GM18870 (cell line): Measurements from ENCODE around the gene ATP8A2.

ENCODE experiments used
- ATAC-seq: cut with Tn5 transposase; IDR thresholded peaks from one replicate; pipeline ENCODE4 v1.9.1; 2021; ENCODE audit warnings: moderate library complexity; ENCODE audit not compliant: unreplicated experiment

Gene ATP8A2

DNA sequence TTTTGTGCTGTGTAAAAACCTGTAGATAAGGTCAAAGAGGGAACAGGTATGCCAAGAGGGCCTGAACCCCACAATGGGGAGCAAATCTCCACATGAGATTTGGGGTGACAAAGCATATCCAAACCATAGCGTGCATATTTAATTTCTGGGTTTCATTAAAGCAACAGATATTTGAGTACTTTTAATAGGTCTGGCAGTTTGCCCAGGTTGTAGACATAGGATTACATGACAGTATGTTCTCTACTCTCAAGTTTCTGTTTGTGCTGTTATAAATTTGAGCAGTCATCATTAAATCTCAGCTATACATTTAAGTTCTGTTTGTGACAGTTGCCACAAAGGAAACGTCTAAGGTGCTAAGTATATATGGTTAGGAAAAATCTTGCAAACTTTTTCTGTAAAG lies 236.4 kb downstream of the ATP8A2 start:
- no peak for ATAC-seq

DNA sequence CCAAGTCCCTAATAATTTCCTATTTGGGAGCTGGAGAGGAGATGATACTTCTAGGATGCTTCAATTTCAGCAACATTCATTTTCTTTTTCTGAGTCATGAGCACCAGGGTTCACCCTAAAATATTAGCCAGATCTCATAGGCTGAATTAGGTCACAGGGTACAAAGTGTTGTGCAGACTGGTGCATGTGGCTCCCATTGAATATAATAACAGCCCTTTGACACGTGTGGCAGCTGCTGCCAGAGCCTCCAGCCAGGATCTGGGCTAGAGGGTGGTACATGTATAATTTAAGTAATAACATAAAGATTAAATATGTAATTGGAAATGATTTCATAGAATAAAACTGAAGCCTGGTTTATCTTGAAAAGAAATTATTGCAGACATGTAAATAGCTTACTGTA lies 244.9 kb downstream of the ATP8A2 start:
- no peak for ATAC-seq

DNA sequence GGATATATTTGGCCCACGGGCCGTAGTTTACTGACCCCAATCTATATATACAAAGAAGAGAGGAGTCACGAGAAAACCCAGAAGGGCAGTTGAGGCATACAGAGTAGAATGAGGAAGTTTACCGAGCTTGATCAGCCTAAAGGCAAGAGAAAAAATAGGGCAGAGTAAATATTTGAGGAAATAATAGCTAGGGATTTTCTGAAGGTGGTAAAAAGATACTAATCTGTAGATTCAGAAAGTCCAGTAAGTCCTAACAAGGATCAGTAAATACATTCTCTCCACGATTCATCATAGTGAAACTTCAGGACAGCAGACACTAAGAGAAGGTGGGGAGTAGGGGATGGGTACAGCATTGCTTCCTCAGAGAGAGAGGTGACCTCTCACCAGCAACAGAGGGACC lies 248.1 kb downstream of the ATP8A2 start:
- ATAC-seq, result no peak

DNA sequence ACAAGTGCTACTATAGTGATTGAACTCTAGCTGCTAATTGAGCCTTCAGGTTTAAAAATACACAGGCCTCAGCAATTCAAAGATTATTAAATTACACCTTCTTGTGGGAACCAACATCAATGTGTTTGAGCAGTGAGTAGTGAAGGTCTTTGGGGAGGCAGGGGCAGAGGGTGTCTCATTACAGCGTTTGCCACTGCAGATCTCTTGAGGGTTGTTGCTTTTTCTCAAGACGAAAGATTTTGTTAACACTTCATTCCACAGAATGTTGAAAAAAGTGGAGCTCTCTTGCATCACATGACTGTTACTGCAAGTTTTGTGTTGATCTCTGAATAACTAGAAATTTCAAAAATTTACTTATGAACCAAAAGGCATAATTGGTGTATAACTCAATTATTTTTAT lies 253.6 kb downstream of the ATP8A2 start:
- ATAC-seq, result no peak

DNA sequence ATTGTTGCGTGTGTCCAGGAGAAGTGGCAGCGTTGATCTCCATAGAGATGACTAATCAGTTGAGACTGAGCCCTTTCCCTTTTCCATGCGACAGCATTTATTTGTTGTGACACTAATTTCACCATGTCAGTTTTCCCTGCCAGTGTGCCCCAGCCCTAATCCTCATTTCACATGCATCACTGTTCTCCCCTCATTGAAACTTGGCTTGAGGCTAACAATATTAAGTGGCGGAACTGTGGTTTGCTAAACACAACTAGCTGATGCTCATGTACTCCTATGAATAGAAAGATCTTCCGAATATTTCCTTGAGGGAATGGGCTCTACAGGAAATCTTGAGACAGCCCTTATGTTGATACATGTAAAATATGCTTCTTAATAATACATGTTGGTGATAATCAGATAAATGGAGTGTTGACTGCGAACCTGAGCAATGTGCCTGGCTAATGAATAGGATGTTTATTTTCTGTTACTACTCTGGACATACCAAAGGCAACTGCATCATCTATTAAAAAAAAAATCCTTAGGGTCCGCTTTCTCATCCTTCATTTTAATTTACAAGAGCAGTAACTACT lies 258.6 kb downstream of the ATP8A2 start:
- no peak for ATAC-seq

DNA sequence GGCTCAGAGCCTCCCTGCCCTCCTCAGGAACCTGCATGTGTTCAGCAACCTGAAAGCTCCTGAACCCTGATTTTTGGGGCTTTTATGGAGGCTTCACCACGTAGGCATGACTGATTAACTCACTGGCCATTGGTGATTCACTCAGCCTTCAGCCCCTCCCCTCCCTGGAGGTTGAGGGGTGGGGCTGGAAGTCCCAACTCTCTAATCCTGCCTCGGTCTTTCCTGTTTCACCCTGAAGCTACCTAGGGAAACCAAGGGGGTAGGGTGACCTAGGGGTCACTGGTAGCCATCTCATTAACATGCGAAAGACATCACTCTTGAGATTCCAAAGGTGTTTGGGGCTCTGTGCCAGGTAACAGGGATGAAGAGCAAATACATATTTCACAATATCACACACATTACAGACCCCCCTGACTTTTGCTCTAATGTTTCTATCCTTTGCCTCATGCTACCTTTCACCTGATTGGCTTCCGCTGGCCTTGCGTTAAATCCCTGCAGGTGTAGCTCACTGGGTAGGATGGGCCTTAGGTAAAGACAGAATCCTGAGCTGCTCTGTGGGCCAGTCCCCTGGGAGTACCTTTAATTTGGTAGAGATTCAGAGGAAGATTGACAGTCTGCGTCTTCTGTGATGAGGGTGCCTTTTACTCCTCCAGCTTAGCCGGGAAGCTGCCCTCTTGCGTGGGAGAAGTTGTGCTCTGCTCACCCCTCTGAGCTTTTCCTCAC lies 260.6 kb downstream of the ATP8A2 start:
- no peak for ATAC-seq

DNA sequence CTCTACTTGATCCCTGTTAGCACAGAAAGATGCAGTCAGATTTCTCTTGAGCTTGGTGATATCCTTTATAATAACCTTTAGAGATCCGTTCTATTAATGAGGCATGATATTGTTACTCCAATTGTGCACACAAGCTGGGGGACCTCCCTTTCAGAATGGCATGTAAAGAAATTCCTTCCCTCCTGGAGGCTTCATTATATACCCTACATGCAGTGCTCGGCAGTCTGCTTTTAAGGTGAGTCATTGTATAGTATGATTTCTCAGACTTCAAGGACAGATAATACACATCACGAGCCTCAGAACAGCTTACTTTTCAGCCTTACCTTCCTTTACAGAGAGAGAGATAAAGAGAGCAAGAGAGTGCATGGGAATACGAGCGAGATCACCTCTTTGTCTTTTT lies 261.3 kb downstream of the ATP8A2 start:
- ATAC-seq, result no peak

DNA sequence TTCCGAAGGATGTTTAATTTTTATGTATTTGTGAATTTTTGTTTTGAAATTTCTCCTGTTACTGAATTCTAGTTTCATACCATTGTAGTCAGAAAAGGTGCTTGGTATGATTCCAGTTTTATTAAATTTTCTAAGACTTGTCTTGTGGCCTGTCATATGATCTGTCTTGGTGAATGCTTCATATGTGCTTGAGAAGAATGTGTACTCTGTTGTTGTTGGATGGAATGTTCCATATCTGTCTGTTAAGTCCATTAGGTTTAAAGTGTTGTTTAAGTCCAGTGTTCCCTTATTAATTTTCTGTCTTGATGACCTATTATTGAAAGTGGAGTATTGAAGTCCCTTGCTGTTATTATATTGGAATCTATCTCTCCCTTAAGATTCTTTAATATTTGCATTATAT lies 273.9 kb downstream of the ATP8A2 start:
- no peak for ATAC-seq

DNA sequence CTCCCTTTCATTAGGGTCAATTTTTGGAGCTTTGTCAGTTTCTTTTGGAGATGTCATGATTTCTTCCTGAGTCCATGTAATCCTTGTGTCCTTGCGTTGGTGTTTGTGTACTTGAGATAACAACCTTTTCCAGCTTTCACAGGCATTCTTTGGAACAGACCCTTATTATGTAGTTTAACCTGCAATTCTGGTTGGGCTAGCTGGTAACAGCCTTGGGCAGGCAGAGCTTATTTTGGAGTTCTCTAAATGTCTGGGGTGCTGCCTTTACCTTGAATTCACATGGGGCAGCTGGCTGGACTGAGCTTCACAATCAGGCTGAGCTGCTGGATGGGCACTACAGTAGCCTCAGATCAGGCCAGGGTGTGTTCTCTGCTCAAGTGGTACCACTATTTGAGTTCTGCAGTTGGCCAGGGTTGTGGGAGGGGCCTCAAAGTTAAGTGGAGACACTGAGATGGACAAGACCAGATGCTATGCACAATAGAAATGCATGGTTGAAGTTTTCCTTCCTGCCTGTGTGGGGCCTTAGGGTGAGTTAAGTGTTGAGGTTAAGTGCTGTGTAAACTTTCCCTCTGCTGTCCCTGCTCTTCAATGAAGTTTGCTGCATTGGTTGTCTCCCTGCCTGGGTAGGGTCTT lies 277.3 kb downstream of the ATP8A2 start:
- ATAC-seq, result no peak

DNA sequence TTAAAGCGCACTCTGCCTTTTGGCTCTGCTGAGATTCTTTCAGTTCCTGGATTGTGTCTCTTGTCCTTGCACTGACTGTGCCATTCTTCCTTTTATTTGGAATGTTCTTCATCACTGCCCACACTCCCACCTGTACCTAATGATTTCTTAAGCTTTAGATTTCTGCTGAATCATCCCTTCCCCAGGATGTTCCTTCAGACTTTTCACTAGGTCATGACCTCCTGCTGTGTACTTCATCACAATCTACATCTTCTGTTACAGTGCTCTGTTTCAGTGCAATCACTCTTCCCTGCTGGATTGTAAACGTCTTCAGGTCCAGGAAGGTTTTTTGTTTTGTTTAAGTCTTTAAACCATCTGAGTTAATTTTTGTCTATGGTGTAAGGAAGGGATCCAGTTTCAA lies 281.0 kb downstream of the ATP8A2 start:
- ATAC-seq, result no peak

DNA sequence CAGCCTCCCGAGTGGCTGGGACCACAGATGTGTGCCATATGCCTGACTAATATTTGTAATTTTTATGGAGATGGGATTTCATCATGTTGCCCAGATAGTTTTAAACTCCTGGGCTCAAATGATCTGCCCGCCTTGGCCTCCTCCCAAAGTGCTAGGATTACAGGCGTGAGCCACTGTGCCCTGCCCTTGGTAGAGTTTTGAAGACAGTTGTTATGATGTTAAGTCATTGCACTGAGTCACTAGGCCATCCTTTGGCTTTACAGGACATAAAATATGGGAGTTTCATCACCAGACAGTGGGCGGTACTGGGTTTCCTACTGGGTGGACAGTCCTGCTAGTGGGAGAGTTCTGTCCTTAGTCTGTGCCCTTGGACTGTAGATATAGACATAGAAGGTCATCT lies 282.5 kb downstream of the ATP8A2 start:
- no peak for ATAC-seq

DNA sequence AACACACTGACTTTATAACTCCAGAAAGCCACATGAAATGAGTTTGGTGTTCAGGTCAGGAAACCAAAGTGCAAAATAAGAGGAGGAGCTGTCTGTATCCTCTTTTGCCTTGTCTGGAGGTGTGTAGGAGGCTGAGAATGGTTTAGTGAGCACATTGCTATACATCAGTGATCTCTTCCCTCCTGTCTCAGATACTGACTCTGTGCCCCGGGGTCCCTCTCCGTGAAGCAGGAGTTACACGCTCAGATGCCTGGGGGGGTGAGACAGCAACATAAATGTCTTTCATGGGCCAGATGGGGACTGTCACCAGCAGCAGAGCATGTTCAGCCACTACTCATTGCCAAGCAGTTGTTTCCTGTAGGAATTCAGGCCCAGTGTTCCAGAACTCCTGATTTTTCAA lies 285.4 kb downstream of the ATP8A2 start:
- no peak for ATAC-seq

DNA sequence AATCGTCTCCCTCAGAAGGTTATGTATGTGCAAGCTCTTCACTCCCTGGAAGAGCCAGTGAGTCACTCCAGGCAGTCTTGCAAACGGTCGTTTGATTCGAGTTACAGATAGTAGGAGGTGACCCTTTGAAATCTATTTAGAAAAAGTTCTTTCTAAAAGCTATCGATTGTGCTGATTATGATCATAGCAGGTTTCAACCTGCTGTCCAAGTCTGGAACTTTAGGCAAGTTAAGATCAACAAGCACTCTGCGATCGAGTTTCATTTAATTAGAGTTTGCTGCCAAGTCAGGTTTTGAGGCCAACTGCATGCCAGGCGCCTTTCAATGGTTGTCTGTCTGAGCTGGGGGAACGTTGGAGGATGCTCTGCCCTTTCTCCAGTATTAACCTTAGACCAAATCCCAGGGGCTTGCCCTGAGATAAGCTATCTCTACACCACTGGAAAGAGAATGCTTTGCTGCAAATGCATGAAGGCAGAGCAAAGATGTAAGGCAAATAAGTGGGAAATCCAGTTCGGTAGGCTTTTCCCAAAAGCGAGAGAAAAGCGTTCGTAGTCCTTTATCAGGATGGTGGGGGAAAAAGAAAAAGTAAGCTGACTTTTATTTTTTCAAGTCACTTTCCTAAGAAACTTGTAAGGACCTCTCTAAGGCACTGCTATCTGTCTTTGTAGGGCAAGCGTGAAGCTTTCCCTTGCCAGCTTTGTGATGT lies 287.5 kb downstream of the ATP8A2 start:
- no peak for ATAC-seq

DNA sequence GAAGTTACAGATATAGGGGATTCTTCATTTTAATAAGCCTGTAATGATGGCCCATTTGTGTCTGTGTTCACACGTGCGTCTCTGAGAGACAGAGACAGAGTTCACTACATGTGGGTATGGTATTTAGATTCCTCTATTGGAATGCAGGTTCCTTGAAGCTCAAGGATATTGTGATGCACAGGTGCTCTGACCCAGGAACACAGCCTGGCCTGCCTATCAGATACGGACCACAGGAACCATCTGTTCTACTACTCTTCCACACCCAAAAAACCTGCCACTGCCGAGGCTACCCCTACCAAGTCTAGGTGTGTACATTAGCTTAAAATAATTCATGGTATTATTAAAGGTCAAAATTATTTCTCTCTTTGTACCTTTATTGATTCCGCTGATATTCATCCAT lies 289.2 kb downstream of the ATP8A2 start:
- no peak for ATAC-seq

DNA sequence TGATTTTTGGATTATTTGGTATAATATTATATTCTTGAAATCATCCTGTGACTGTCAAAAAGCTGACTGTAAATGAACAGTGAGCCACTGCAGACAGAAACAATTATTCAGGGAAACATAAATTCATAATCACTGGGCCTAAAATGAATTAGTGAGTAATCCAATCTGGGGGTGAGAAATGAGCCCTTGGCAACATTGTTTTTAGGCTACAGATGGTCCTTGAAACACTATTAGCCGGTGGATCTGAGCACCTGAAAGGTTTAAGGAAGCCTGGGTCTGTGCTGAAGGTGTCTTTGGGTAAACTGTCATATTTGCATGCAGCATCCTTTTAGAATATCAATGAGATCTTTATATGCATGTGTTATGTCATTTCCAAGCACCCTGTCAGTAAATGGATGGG lies 290.7 kb downstream of the ATP8A2 start:
- ATAC-seq, result no peak

DNA sequence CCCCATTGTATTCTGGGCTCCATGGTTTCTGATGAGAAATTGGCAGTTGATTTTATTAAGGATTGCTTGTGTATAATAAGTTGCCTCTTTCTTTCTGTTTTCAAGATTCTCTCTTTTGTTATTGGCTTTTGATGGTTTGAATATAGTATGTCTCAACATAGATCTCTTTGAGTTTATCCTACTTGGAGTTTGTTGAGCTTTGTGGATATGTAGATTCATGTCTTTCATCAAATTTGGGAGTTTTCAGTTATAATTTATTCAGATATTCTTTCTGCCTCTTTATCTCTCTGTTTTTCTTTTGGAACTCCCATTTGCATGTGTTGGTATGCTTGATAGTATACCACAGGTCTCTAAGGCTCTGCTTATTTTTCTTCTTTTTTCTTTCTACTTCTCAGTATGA lies 296.6 kb downstream of the ATP8A2 start:
- ATAC-seq, result no peak

DNA sequence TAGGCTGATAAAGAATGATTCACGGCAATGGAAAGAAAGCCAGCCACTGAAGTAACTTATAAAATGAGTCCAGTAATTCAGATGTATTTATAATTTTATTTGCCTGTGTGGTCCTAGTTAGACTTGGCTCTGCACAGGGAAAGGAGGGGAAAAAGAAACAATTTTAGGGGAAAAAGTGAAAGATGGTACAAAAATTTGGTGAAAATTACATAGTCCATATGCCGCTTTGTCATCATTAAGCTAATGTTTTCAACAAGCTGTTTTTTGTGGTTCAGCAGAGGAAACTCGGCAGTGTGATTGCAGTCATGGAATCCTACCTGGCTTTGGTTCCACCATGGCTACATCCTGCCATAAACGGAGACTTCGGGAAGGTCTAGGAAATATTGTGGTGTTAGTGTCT lies 301.9 kb downstream of the ATP8A2 start:
- ATAC-seq, result no peak

DNA sequence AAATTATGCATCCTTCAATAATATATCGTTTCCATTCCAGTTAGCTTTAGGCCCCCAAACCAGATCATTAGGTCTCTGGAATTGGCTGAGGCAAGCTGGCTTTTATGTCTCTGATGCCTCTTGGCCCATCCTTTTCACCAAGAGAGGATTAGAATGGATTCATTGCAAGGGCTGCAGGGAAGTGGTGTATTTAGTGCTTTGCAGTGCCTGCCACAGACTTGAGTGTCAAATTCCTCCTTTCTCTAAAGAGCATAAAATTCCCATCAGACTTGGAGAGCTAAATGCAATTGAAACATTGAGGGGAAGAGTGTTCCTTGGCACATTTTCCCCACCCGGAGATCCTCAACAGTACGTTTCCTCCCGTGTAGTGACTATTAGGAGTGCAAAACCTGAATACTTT lies 302.6 kb downstream of the ATP8A2 start:
- no peak for ATAC-seq

DNA sequence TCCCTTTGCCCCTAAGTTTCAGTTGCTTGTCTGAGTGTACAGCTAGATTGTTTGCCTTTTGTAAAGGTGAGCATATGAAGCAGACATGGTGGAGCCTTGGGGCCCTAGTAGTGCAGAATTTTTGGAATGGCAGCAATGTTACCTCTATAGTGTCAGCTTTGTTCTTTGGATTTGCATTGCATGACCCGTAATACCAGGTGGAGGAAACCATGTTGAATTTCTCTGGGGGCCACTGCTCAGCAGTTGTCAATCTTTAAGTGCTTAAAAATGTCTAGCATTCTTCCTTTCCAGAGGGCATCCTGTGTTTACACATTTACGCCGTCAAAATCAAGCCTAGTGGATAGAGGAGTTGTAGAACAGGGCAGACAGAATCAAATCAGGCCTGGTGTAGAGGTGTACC lies 303.3 kb downstream of the ATP8A2 start:
- ATAC-seq, result no peak

DNA sequence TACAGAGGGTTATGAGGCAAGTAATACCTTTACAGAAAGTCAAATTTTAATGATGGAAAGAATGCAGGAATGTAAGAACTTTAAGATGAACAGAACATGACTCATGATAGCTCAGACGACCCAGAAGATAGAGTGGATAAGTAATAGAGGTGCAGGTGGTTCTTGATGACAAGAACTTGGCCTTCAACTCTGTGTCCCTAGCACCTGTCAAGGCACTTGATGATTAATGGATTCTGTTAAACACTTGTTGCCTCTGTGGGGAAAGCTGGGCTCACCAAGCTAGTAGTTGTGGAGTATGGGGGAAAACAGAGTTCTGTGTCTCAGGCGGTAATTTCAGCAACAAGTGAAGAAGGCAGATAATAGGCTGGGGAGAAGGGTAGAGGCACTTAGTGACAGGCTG lies 306.2 kb downstream of the ATP8A2 start:
- no peak for ATAC-seq

DNA sequence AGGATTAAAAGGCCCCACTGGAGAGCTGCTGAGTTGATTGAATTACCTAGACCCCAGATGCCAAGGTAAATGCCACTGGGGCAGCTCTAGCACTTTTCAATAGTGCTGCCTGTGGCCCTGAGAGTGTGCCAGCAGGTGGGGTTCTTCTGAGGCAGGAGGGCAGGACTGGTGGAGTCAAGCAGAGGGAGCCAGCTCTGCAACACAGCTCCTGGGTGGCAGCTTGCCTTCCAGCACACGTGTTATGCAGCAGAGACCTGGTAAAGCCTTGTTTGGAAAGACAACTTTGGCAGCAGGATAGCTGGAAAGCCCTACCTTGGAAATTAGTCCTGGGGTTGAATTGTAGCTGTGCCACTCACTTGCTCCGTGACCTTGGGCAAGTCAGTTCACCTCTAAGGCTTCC lies 306.6 kb downstream of the ATP8A2 start:
- no peak for ATAC-seq

DNA sequence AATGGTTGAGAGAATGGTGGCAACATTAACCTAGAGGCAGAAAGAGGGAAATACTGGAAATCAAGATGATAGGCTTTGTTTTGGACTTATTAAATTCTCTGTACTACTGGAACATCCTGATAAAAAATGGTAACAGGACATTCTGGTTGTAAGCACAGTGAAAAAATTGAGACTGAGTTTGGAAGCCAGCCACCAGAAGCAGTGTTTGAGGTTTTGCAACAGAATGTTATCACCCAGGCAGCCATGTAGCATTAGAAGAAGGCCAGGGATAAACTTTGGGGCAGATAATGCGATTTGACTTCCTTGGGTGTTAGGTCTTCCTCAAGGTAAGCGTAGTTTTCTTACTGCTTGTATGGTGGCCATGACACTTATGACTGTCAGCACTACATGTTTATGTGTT lies 307.4 kb downstream of the ATP8A2 start:
- no peak for ATAC-seq
